Astrocyte (in vitro differentiated cells and primary cell): ENCODE measurements around the gene PPP2R5C.

Source experiments
- CTCF ChIP-seq: IDR thresholded peaks from 2 replicates; pipeline ENCODE4 v1.5.1; 2011; ENCODE audit warnings: low read depth, mild to moderate bottlenecking, inconsistent platforms, low read length, moderate library complexity; ENCODE audit not compliant: insufficient read depth
- EZH2 ChIP-seq: IDR thresholded peaks from 2 replicates; pipeline ENCODE4 v1.6.1; 2012; ENCODE audit warnings: mild to moderate bottlenecking, low read length, inconsistent platforms; ENCODE audit not compliant: insufficient read depth

GRCh38 chr14:101958418-101959180 is 197.1 kb downstream of the PPP2R5C start:
- TF ChIP-seq CTCF (no peak), EZH2 (no peak)
